H9 (cell line): ENCODE data around the gene AP3D1. TPM values are rescaled to one million over a fixed set of nuclear protein-coding genes. Genes with fewer than 3 reads are reported as not detected.

Source experiments
- DNase-seq: peaks from one replicate; pipeline ENCODE4 v3.0.0-alpha.2; 2017
- H2AFZ ChIP-seq: one replicate; pipeline ENCODE4 v1.6.1; 2013; ENCODE audit warnings: mild to moderate bottlenecking, low read length, control low read depth, moderate library complexity
- H2AK5ac ChIP-seq: 2 replicates; pipeline ENCODE4 v1.6.1; 2013; ENCODE audit warnings: low read length, control low read depth, mixed read lengths; ENCODE audit not compliant: insufficient read length
- H2BK120ac ChIP-seq: one replicate; pipeline ENCODE4 v1.6.1; 2013; ENCODE audit warnings: low read depth, mild to moderate bottlenecking, low read length, control low read depth, inconsistent platforms; ENCODE audit not compliant: poor library complexity, severe bottlenecking
- H2BK12ac ChIP-seq: 2 replicates; pipeline ENCODE4 v1.6.1; 2013; ENCODE audit warnings: low read length, control low read depth, mixed read lengths, low read depth; ENCODE audit not compliant: insufficient read length
- H2BK15ac ChIP-seq: 2 replicates; pipeline ENCODE4 v1.6.1; 2013; ENCODE audit warnings: low read depth, low read length, control low read depth
- H2BK20ac ChIP-seq: one replicate; pipeline ENCODE4 v1.6.1; 2013; ENCODE audit warnings: low read depth, mild to moderate bottlenecking, low read length, control low read depth, inconsistent platforms; ENCODE audit not compliant: poor library complexity, severe bottlenecking
- H2BK5ac ChIP-seq: 2 replicates; pipeline ENCODE4 v1.6.1; 2013; ENCODE audit warnings: low read length, control low read depth, mixed read lengths; ENCODE audit not compliant: insufficient read length
- H3K14ac ChIP-seq: 2 replicates; pipeline ENCODE4 v1.6.1; 2013; ENCODE audit warnings: low read length, control low read depth; ENCODE audit not compliant: insufficient read depth
- H3K18ac ChIP-seq: 2 replicates; pipeline ENCODE4 v1.6.1; 2013; ENCODE audit warnings: low read depth, mild to moderate bottlenecking, mixed read lengths, low read length, control low read depth; ENCODE audit not compliant: insufficient read length
- H3K23ac ChIP-seq: 2 replicates; pipeline ENCODE4 v1.6.1; 2013; ENCODE audit warnings: low read length, control low read depth, mixed read lengths, low read depth; ENCODE audit not compliant: insufficient read length
- H3K23me2 ChIP-seq: 2 replicates; pipeline ENCODE4 v1.6.1; 2013; ENCODE audit warnings: low read depth, mild to moderate bottlenecking, mixed read lengths, low read length, control low read depth; ENCODE audit not compliant: insufficient read length, poor library complexity, severe bottlenecking
- H3K27ac ChIP-seq: 2 replicates; pipeline ENCODE4 v1.5.1; 2013; ENCODE audit warnings: low read length, control low read depth, mixed read lengths, low read depth; ENCODE audit not compliant: insufficient read length
- H3K27me3 ChIP-seq: 2 replicates; pipeline ENCODE4 v1.6.1; 2013; ENCODE audit warnings: low read length, control low read depth, inconsistent platforms; ENCODE audit not compliant: insufficient read depth
- H3K4ac ChIP-seq: 2 replicates; pipeline ENCODE4 v1.6.1; 2013; ENCODE audit warnings: low read depth, mild to moderate bottlenecking, control low read depth, inconsistent platforms, low read length, moderate library complexity
- H3K4me1 ChIP-seq: 2 replicates; pipeline ENCODE4 v1.6.1; 2013; ENCODE audit warnings: low read length, control low read depth, inconsistent platforms; ENCODE audit not compliant: insufficient read depth
- H3K4me2 ChIP-seq: 2 replicates; pipeline ENCODE4 v1.6.1; 2013; ENCODE audit warnings: low read length, control low read depth, mixed read lengths; ENCODE audit not compliant: insufficient read length, insufficient read depth
- H3K56ac ChIP-seq: 2 replicates; pipeline ENCODE4 v1.6.1; 2013; ENCODE audit warnings: low read depth, mild to moderate bottlenecking, mixed read lengths, low read length, control low read depth; ENCODE audit not compliant: insufficient read length
- H3K79me1 ChIP-seq: 2 replicates; pipeline ENCODE4 v1.6.1; 2013; ENCODE audit warnings: low read depth, mild to moderate bottlenecking, moderate library complexity, low read length, control low read depth, inconsistent platforms; ENCODE audit not compliant: insufficient read depth, poor library complexity, severe bottlenecking
- H3K79me2 ChIP-seq: 2 replicates; pipeline ENCODE4 v1.6.1; 2013; ENCODE audit warnings: low read length, control low read depth, inconsistent platforms; ENCODE audit not compliant: insufficient read depth
- H3K9ac ChIP-seq: 2 replicates; pipeline ENCODE4 v1.6.1; 2013; ENCODE audit warnings: low read length, control low read depth, mixed read lengths; ENCODE audit not compliant: insufficient read length; ENCODE audit errors: extremely low read depth
- H3K9me3 ChIP-seq: one replicate; pipeline ENCODE4 v1.6.1; 2013; ENCODE audit warnings: low read depth, low read length, inconsistent platforms; ENCODE audit not compliant: control insufficient read depth
- H3T11ph ChIP-seq: one replicate; pipeline ENCODE4 v1.6.1; 2013; ENCODE audit warnings: mild to moderate bottlenecking, low read length, control low read depth, inconsistent platforms
- H4K20me1 ChIP-seq: one replicate; pipeline ENCODE4 v1.6.1; 2013; ENCODE audit not compliant: control insufficient read depth, insufficient read length, insufficient read depth
- H4K5ac ChIP-seq: 2 replicates; pipeline ENCODE4 v1.6.1; 2013; ENCODE audit warnings: low read depth, mild to moderate bottlenecking, mixed read lengths, low read length, control low read depth; ENCODE audit not compliant: insufficient read length
- H4K8ac ChIP-seq: replicated peaks from 2 replicates; pipeline ENCODE4 v1.6.1; 2013; ENCODE audit warnings: low read length, control low read depth, mixed read lengths, low read depth; ENCODE audit not compliant: insufficient read length
- H4K91ac ChIP-seq: 2 replicates; pipeline ENCODE4 v1.6.1; 2013; ENCODE audit warnings: low read depth, mild to moderate bottlenecking, moderate library complexity, mixed read lengths, low read length, control low read depth; ENCODE audit not compliant: insufficient read length
- H3K27ac Mint-ChIP-seq, 3 experiments: 2 replicates in 2 of 3; 3 replicates in 1 of 3; pipeline ENCODE4 v1.8.0; 2020 to 2021; ENCODE audit warnings: mixed read lengths in 3 of 3, mild to moderate bottlenecking in 1 of 3, moderate library complexity in 1 of 3
- H3K27me3 Mint-ChIP-seq: 2 replicates; pipeline ENCODE4 v1.8.0; 2021; ENCODE audit warnings: low read depth, mild to moderate bottlenecking, moderate library complexity, mixed read lengths
- H3K36me3 Mint-ChIP-seq, 3 experiments: 2 replicates in 2 of 3; 3 replicates in 1 of 3; pipeline ENCODE4 v1.8.0; 2020 to 2021; ENCODE audit warnings: low read depth in 3 of 3, mixed read lengths in 3 of 3; ENCODE audit not compliant: insufficient read depth in 1 of 3
- H3K4me1 Mint-ChIP-seq, 2 experiments: 2 replicates each; pipeline ENCODE4 v1.8.0; 2020; ENCODE audit warnings: mixed read lengths in 2 of 2
- H3K4me3 Mint-ChIP-seq, 2 experiments: 2 replicates in 1 of 2; 3 replicates in 1 of 2; pipeline ENCODE4 v1.8.0; 2020 to 2021; ENCODE audit warnings: mild to moderate bottlenecking in 2 of 2, mixed read lengths in 2 of 2, moderate library complexity in 1 of 2
- H3K9me3 Mint-ChIP-seq, 2 experiments: 2 replicates in 1 of 2; 3 replicates in 1 of 2; pipeline ENCODE4 v1.8.0; 2020; ENCODE audit warnings: mild to moderate bottlenecking in 2 of 2, mixed read lengths in 2 of 2, moderate library complexity in 1 of 2
- CTCF ChIP-seq: fragments of 200-600 bp; sonication (generic); conservative IDR thresholded peaks from 3 replicates; pipeline ENCODE4 v1.8.0; 2021; ENCODE audit warnings: antibody characterized with exemption, mild to moderate bottlenecking
- WGBS: extraction: QIAGEN DNeasy Blood & Tissue Kit; methylation state at CpG from one replicate; pipeline ENCODE4 v1.1.7; 2013; ENCODE audit warnings: missing lambda C conversion rate, low lambda C conversion rate, mixed read lengths; ENCODE audit not compliant: insufficient read length; ENCODE audit errors: extremely low coverage; 5-methylcytosine and 5-hydroxymethylcytosine counted together
- total RNA-seq: library from RNA; stranded (reverse); gene quantifications from 2 replicates; pipeline ENCODE4 v1.2.1, GENCODE V29; 2021

Gene AP3D1
- total RNA-seq, 1 experiment from 2014 or later = 142 TPM

- H3K9me3 ChIP-seq = no peaks in the 10 kb centered on the region
- H4K5ac ChIP-seq = no peak overlapping the region
- H3K23me2 ChIP-seq = no peaks in the 10 kb centered on the region
- H3K79me2 ChIP-seq = no peaks in the 10 kb centered on the region
- no peak overlapping the region for H3K18ac ChIP-seq
- H3K14ac ChIP-seq = no peak overlapping the region
- Mint-ChIP-seq H3K9me3 (no peaks in the 10 kb centered on the region), H3K4me3 (no peak overlapping the region), H3K27me3 (no peaks in the 10 kb centered on the region), H3K4me1 (no peaks in the 10 kb centered on the region), H3K27ac (0 out of 7 replicates have a peak overlapping the region, but pooled peaks of 1 of the 3 experiments have one; percentile 62), H3K36me3 (peaks cover 25 to 67% (median 60%) of the 10 kb centered on the region in 3 experiments; a peak in 6 of 7 replicates)
- no peak overlapping the region for H3K4me2 ChIP-seq
- no peaks in the 10 kb centered on the region for H3K27me3 ChIP-seq
- no peak overlapping the region for H2BK15ac ChIP-seq
- no peak overlapping the region for H2BK120ac ChIP-seq
- H4K20me1 ChIP-seq = no peaks in the 10 kb centered on the region
- H3K4ac ChIP-seq = no peak overlapping the region
- TF ChIP-seq CTCF = no peak
- no peak overlapping the region for H2BK12ac ChIP-seq
- H3K27ac ChIP-seq = no peak overlapping the region
- no peak overlapping the region for H2BK5ac ChIP-seq
- H2BK20ac ChIP-seq = no peak overlapping the region
- H3K79me1 ChIP-seq = no peaks in the 10 kb centered on the region
- no peak overlapping the region for H3K9ac ChIP-seq
- H3T11ph ChIP-seq = no peak overlapping the region
- H2AK5ac ChIP-seq = no peak overlapping the region
- H4K91ac ChIP-seq = no peak overlapping the region
- no peak for DNase-seq
- H3K56ac ChIP-seq = no peak overlapping the region
- H4K8ac ChIP-seq = no peak overlapping the region
- H3K23ac ChIP-seq = no peak overlapping the region
- WGBS = no CpG with 5 or more reads among the region's 11 CpGs
- H3K4me1 ChIP-seq = no peaks in the 10 kb centered on the region
- H2AFZ ChIP-seq = no peak overlapping the region
These were observed 21.9 kb downstream of the AP3D1 start for GRCh38 chr19:2129486-2129885.
